CD14-positive monocyte (primary cell): Measurements from ENCODE around the gene KCNQ1. TPM values are rescaled to one million over a fixed set of nuclear protein-coding genes. Genes with fewer than 3 reads are reported as not detected.

Source experiments
- DNase-seq, 3 donors: peaks; one replicate each; pipeline ENCODE4 v3.0.0-alpha.2; 2011 to 2022
- H2AFZ ChIP-seq: 2 replicates; pipeline ENCODE4 v1.6.0; 2012; ENCODE audit warnings: mild to moderate bottlenecking, low read depth, low read length, inconsistent platforms; ENCODE audit not compliant: insufficient read depth, poor library complexity, severe bottlenecking
- H3K27ac ChIP-seq, 2 donors: 1 replicate in 1 of 2; 2 replicates in 1 of 2; pipeline ENCODE4 v1.5.1; 2012 to 2013; ENCODE audit warnings: low read length in 2 of 2, control low read depth in 1 of 2, inconsistent platforms in 1 of 2, low read depth in 1 of 2, mild to moderate bottlenecking in 1 of 2
- H3K27me3 ChIP-seq, 2 donors: one replicate each; pipeline versions ENCODE4 v1.6.0 to v1.6.1; 2011 to 2013; ENCODE audit warnings: low read length in 2 of 2; ENCODE audit not compliant: control insufficient read depth in 2 of 2, insufficient read depth in 2 of 2
- H3K36me3 ChIP-seq, 2 donors: replicated peaks in 1 of 2; 1 replicate in 1 of 2; 2 replicates in 1 of 2; pipeline versions ENCODE4 v1.5.1 to v1.6.1; 2012 to 2013; ENCODE audit warnings: low read length in 2 of 2, control low read depth in 1 of 2, inconsistent platforms in 1 of 2, mild to moderate bottlenecking in 1 of 2; ENCODE audit not compliant: insufficient read depth in 2 of 2, control insufficient read depth in 1 of 2
- H3K4me1 ChIP-seq, 2 donors: 1 replicate in 1 of 2; 2 replicates in 1 of 2; pipeline versions ENCODE4 v1.5.1 to v1.6.1; 2012 to 2013; ENCODE audit warnings: low read length in 2 of 2, control low read depth in 1 of 2, inconsistent platforms in 1 of 2, mild to moderate bottlenecking in 1 of 2, moderate library complexity in 1 of 2; ENCODE audit not compliant: insufficient read depth in 2 of 2, control insufficient read depth in 1 of 2
- H3K4me2 ChIP-seq: replicated peaks from 2 replicates; pipeline ENCODE3; 2012; ENCODE audit warnings: low read length, moderate library complexity, mild to moderate bottlenecking; ENCODE audit not compliant: poor library complexity, severe bottlenecking; ENCODE audit errors: extremely low read depth
- H3K4me3 ChIP-seq, 3 experiments: fragments of 200-600 bp in 1 of 3; sonication (generic) in 1 of 3; replicated peaks in 1 of 3; 1 replicate in 2 of 3; 2 replicates in 1 of 3; pipeline ENCODE4 v1.5.1; 2011 to 2013; ENCODE audit warnings: low read length in 3 of 3, mild to moderate bottlenecking in 3 of 3, control low read depth in 2 of 3, low read depth in 2 of 3, inconsistent platforms in 1 of 3, moderate library complexity in 1 of 3
- H3K79me2 ChIP-seq: 2 replicates; pipeline ENCODE4 v1.6.0; 2012; ENCODE audit warnings: mild to moderate bottlenecking, control low read depth, inconsistent platforms, low read length, moderate library complexity; ENCODE audit not compliant: insufficient read depth
- H3K9ac ChIP-seq: 2 replicates; pipeline ENCODE4 v1.6.0; 2017; ENCODE audit warnings: low read length, mild to moderate bottlenecking; ENCODE audit not compliant: insufficient read depth, poor library complexity, severe bottlenecking
- H3K9me3 ChIP-seq, 2 donors: replicated peaks in 1 of 2; 1 replicate in 1 of 2; 2 replicates in 1 of 2; pipeline versions ENCODE4 v1.5.1 to v1.6.1; 2012 to 2013; ENCODE audit warnings: low read length in 2 of 2, control low read depth in 1 of 2; ENCODE audit not compliant: control insufficient read depth in 1 of 2, insufficient read depth in 1 of 2
- H4K20me1 ChIP-seq: 2 replicates; pipeline ENCODE4 v1.6.0; 2012; ENCODE audit warnings: mild to moderate bottlenecking, low read length, control low read depth, moderate library complexity; ENCODE audit not compliant: insufficient read depth
- H3K27ac Mint-ChIP-seq, 7 donors: one replicate each; pipeline ENCODE4 v1.8.0; 2020; ENCODE audit warnings: mild to moderate bottlenecking in 7 of 7, mixed read lengths in 7 of 7, moderate library complexity in 6 of 7, inconsistent platforms in 2 of 7
- H3K27me3 Mint-ChIP-seq, 3 donors: one replicate each; pipeline ENCODE4 v1.8.0; 2021 to 2022; ENCODE audit warnings: low read depth in 3 of 3, mild to moderate bottlenecking in 3 of 3, mixed read lengths in 3 of 3, moderate library complexity in 3 of 3, inconsistent platforms in 1 of 3
- H3K36me3 Mint-ChIP-seq, 2 donors: one replicate each; pipeline ENCODE4 v1.8.0; 2020; ENCODE audit warnings: mixed read lengths in 2 of 2, inconsistent platforms in 1 of 2, mild to moderate bottlenecking in 1 of 2
- H3K4me1 Mint-ChIP-seq: one replicate; pipeline ENCODE4 v1.8.0; 2020; ENCODE audit warnings: mild to moderate bottlenecking, mixed read lengths
- H3K4me3 Mint-ChIP-seq, 2 donors: one replicate each; pipeline ENCODE4 v1.8.0; 2020; ENCODE audit warnings: mild to moderate bottlenecking in 2 of 2, mixed read lengths in 2 of 2, moderate library complexity in 1 of 2
- H3K9me3 Mint-ChIP-seq, 7 donors: one replicate each; pipeline ENCODE4 v1.8.0; 2020 to 2022; ENCODE audit warnings: mixed read lengths in 7 of 7, mild to moderate bottlenecking in 6 of 7, moderate library complexity in 6 of 7, inconsistent platforms in 2 of 7
- CTCF ChIP-seq: fragments of 200-600 bp; IDR thresholded peaks from one replicate; pipeline ENCODE4 v1.8.0; 2022; ENCODE audit warnings: antibody characterized with exemption, mild to moderate bottlenecking
- WGBS: methylation state at CpG from one replicate; pipeline ENCODE4 v1.1.5; 2013; ENCODE audit warnings: missing lambda C conversion rate; ENCODE audit not compliant: insufficient coverage; 5-methylcytosine and 5-hydroxymethylcytosine counted together
- intact Hi-C, 2 donors: fragments of 100-400 bp; cut with micrococcal nuclease; formaldehyde crosslinking; loops; one replicate each; pipeline versions ENCODE4 v1.15.0 to v1.15.1; 2023
- polyA plus RNA-seq, 3 donors: library from polyadenylated mRNA; depleted of rRNA in 1 of 3; unstranded in 2 of 3; stranded (reverse) in 1 of 3; fragments of 300-500 nt in 2 of 3; fragments of >200 nt in 1 of 3; fragmentation: Illumina TruSeq in 2 of 3; gene quantifications; 1 replicate in 2 of 3; 2 replicates in 1 of 3; pipeline ENCODE4 v1.2.3, GENCODE V29; 2012 to 2021

KCNQ1 gene
- polyA plus RNA-seq, 3 donors: 14.9 to 31.8 (median 21.6) TPM

DNA sequence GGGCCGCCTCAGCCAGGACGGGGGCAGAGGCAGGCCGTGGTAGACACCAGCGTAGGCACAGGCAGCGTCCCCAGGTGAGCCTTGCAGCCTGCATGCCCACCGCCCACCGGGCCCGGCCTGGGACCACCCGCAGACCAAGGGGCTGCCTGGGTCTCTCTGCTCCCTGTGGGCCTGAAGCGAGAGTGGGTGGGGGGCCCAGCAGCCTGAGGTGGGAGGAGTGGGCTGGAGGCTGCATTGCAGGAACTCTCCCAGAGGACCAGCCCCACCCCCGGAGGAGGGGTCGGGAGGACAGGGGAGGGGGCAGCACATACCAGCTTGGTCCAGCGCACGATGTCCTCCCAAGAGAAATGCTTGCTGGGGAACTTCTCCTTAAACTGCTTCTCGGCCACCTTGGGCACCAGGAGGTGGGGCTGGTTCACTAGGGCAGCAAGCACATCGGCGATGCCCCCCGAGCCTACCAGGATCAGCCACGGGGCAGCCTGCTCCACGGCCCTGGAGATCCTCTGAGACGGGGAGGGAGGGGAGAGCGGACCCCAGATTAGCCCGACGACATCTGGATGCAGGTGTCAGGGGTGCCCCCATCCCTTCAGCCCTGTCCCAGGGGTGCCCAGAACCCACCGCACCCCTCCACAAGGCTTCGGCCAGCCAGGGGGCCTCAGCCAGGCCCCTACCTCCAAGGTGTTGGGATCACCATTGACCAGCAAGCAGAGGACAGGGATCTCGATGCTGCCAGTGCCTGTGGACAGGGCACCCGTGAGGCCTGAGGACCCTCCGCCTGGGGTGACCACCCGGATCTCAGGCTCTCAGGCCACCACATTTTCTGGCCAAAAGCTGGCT lies 26.7 kb upstream of the KCNQ1 start:
- intact Hi-C loops: loop anchor here in 1 of 2 donors (2.0 to 10.0 kb wide), 2 partner anchors 63 to 113 kb away; no protein-coding TSS in a partner anchor
- H2AFZ ChIP-seq: no peak overlapping the region
- Mint-ChIP-seq H3K9me3 (no peaks in the 10 kb centered on the region), H3K4me3 (no peak overlapping the region), H3K4me1 (peaks cover 2% of the 10 kb centered on the region), H3K27me3 (peaks cover 2 to 19% (median 4%) of the 10 kb centered on the region in 3 donors), H3K36me3 (no peaks in the 10 kb centered on the region), H3K27ac (no peak overlapping the region)
- no peak for TF ChIP-seq CTCF
- no peak overlapping the region for H3K4me2 ChIP-seq
- peaks cover 4 to 6% of the 10 kb centered on the region in 2 donors for H3K4me1 ChIP-seq
- no peaks in the 10 kb centered on the region for H4K20me1 ChIP-seq
- H3K27me3 ChIP-seq: no peaks in the 10 kb centered on the region
- no peaks in the 10 kb centered on the region for H3K79me2 ChIP-seq
- H3K27ac ChIP-seq: no peak overlapping the region
- WGBS: 92% methylated on average over 24 of the region's 30 CpGs
- no peak overlapping the region for H3K9ac ChIP-seq
- no peak for DNase-seq
- H3K4me3 ChIP-seq: no peak overlapping the region
- no peaks in the 10 kb centered on the region for H3K9me3 ChIP-seq
- no peaks in the 10 kb centered on the region for H3K36me3 ChIP-seq

DNA sequence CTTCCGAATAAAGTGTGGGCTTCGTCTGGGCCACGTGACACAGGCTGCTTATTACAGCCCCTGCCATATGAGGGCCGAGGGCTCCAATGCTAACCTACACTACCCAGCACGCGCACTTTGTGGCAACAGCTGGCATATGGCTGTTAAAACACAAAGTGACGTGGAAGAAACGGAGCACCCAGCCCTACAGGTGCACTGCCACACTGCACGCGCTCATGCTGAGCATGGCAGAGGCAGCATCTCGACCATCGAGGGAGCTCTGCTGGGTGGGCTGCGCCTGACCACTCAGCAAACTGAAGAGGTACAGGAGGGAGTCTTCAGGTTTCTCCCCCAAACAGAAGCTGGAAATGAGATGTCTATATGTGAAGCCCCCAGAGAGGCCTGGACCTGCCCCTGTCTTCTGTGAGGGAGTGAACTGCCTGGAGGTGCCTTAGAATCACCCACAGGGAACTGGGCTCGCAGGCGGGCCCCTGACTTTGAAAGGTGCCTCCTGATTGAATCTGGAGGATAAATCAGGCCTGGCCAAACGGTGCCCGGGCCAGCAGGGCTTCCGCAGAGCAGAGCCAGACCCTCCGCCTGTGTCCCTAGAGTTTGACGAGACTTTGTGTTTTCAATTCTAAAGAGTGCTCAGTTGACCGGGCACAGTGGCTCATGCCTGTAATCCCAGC lies 26.0 kb upstream of the KCNQ1 start:
- H3K27me3 ChIP-seq: no peaks in the 10 kb centered on the region
- intact Hi-C loops: loop anchor here (1.0 to 10.0 kb wide), 4 partner anchors 64 to 233 kb away; no protein-coding TSS in a partner anchor
- peaks cover 4 to 6% of the 10 kb centered on the region in 2 donors for H3K4me1 ChIP-seq
- 81% methylated on average over 19 of the region's 21 CpGs for WGBS
- no peaks in the 10 kb centered on the region for H4K20me1 ChIP-seq
- no peak for DNase-seq
- no peaks in the 10 kb centered on the region for H3K9me3 ChIP-seq
- H3K27ac ChIP-seq: no peak overlapping the region
- Mint-ChIP-seq H3K4me3 (no peak overlapping the region), H3K4me1 (peaks cover 2% of the 10 kb centered on the region), H3K27me3 (peaks cover 2 to 21% (median 5%) of the 10 kb centered on the region in 3 donors), H3K27ac (no peak overlapping the region), H3K36me3 (no peaks in the 10 kb centered on the region), H3K9me3 (no peaks in the 10 kb centered on the region)
- no peak for TF ChIP-seq CTCF
- no peak overlapping the region for H3K4me2 ChIP-seq
- H2AFZ ChIP-seq: no peak overlapping the region
- H3K4me3 ChIP-seq: no peak overlapping the region
- H3K79me2 ChIP-seq: no peaks in the 10 kb centered on the region
- no peak overlapping the region for H3K9ac ChIP-seq
- no peaks in the 10 kb centered on the region for H3K36me3 ChIP-seq
